Measurements from ENCODE around the gene HCN1. TPM values are rescaled to one million over a fixed set of nuclear protein-coding genes. Genes with fewer than 3 reads are reported as not detected.

The HCN1 gene
- total and polyA plus RNA-seq, 2 of the 8 experiments (the other 6 are each of a cell fraction or from before 2014, with no cell fraction given), result 1.1 to 6.7 TPM

GRCh38 chr5:45411971-45412612 is 284.1 kb downstream of the HCN1 start:
- whole genome bisulfite sequencing, 2 experiments (ENCODE audit: extremely low coverage in 1 of 2, insufficient coverage in 1 of 2, insufficient read length in 1 of 2, insufficient replicate concordance in 2 of 2, low coverage in 1 of 2, low lambda C conversion rate in 2 of 2, missing lambda C conversion rate in 1 of 2), result 90% methylated on average over 3 of the region's 3 CpGs; no CpG with 5 or more reads in 1 of the 2 experiments
- H2AK5ac ChIP-seq (ENCODE audit: low read depth, low read length), result no peak overlapping the region
- no peak overlapping the region for H3K14ac ChIP-seq (ENCODE audit: insufficient read length)
- no peak overlapping the region for H2BK20ac ChIP-seq (ENCODE audit: low read length)
- no peak overlapping the region for H3K4me2 ChIP-seq (ENCODE audit: insufficient read depth in 1 of 2, low read depth in 2 of 2, low read length in 2 of 2)
- H3K56ac ChIP-seq (replicated peaks; ENCODE audit: insufficient read length, low read depth, low read length), result no peak overlapping the region
- no peak overlapping the region for H2BK15ac ChIP-seq (ENCODE audit: low read length)
- H3K9ac ChIP-seq (replicated peaks in 1 of 4; ENCODE audit: extremely low read depth in 1 of 4, low read depth in 3 of 4, low read length in 3 of 4), result no peak overlapping the region
- no peak overlapping the region for H2AFZ ChIP-seq (ENCODE audit: low read length)
- no peaks in the 10 kb centered on the region; a peak in 1 of 7 replicates for H3K4me1 ChIP-seq (replicated peaks in 1 of 4; ENCODE audit: control insufficient read depth in 3 of 4, insufficient read depth in 4 of 4, low read length in 3 of 4)
- no peak overlapping the region for H3K4me3 ChIP-seq (ENCODE audit: extremely low read depth in 1 of 4, insufficient read depth in 2 of 4, low read depth in 3 of 4, low read length in 4 of 4)
- no peak overlapping the region for H3K4ac ChIP-seq (replicated peaks; ENCODE audit: insufficient read length, low read depth, low read length)
- H2BK12ac ChIP-seq (ENCODE audit: low read depth, low read length), result no peak overlapping the region
- H4K5ac ChIP-seq (ENCODE audit: insufficient read length, low read depth, low read length), result no peak overlapping the region
- H4K20me1 ChIP-seq (replicated peaks in 1 of 2; ENCODE audit: control insufficient read depth in 1 of 2, insufficient read depth in 2 of 2, low read length in 2 of 2), result no peaks in the 10 kb centered on the region
- no peak overlapping the region for H3K18ac ChIP-seq (ENCODE audit: extremely low read depth, low read length)
- H3K27me3 ChIP-seq (replicated peaks in 1 of 4; ENCODE audit: control insufficient read depth in 3 of 4, extremely low read depth in 1 of 4, insufficient read depth in 3 of 4, low read length in 3 of 4), result no peaks in the 10 kb centered on the region
- H3K79me1 ChIP-seq (ENCODE audit: low read depth, low read length), result no peaks in the 10 kb centered on the region
- no peaks in the 10 kb centered on the region for H3K9me3 ChIP-seq (ENCODE audit: insufficient read depth in 2 of 2, low read depth in 1 of 2, low read length in 1 of 2)
- H3K27ac ChIP-seq (ENCODE audit: low read depth, low read length), result no peak overlapping the region
- H3K79me2 ChIP-seq (ENCODE audit: control insufficient read depth in 1 of 2, insufficient read depth in 2 of 2, low read length in 2 of 2), result no peaks in the 10 kb centered on the region
- CTCF ChIA-PET (ENCODE audit: partially characterized antibody), result no interaction called here
- no peaks in the 10 kb centered on the region for H3K23me2 ChIP-seq (ENCODE audit: low read depth, low read length)
- H4K8ac ChIP-seq (ENCODE audit: extremely low read depth, insufficient read depth, low read length), result no peak overlapping the region
- DNase-seq (ENCODE audit: low read depth in 1 of 2, low spot score in 2 of 2) (no peak), FAIRE-seq (peak; percentile 19)
- H2BK120ac ChIP-seq (replicated peaks; ENCODE audit: low read depth, low read length), result no peak overlapping the region
- no peak overlapping the region for H2BK5ac ChIP-seq (ENCODE audit: low read depth, low read length)
- TF ChIP-seq HDAC6 (IDR thresholded peaks at IDR 0.05; ENCODE audit: low read depth, low read length) (no peak), POU5F1 (IDR thresholded peaks at IDR 0.05; ENCODE audit: low read depth, low read length) (no peak), SP4 (IDR thresholded peaks at IDR 0.05; ENCODE audit: low read length) (no peak)
- no peaks in the 10 kb centered on the region for H3K36me3 ChIP-seq (ENCODE audit: control insufficient read depth in 2 of 4, insufficient read depth in 4 of 4, low read length in 3 of 4)
- no peak overlapping the region for H3K23ac ChIP-seq (ENCODE audit: insufficient read length)
- no peak overlapping the region for H4K91ac ChIP-seq (replicated peaks; ENCODE audit: insufficient read length, low read length)
- POLR2A ChIA-PET (ENCODE audit: partially characterized antibody), result no interaction called here

All from H1 (cell line).